Subcutaneous preadipocyte (primary cell): ENCODE results near the gene TRIM22. TPM values are rescaled to one million over a fixed set of nuclear protein-coding genes. Genes with fewer than 3 reads are reported as not detected.

ENCODE experiments used
- total RNA-seq: library from RNA; depleted of rRNA; stranded (reverse); fragments of >200 nt; gene quantifications from 2 replicates; pipeline ENCODE4 v1.2.3, GENCODE V29; 2012

TRIM22 gene
- 49.7 and 86.0 TPM in 2 replicates for total RNA-seq

GRCh38 chr11:5689551-5689983 lies at the start of gene TRIM22:
Gene TRIM22, plus strand, starts transcription at chr11:5689790. Its CDS starts 6,443 bp downstream, at chr11:5696233.

GRCh38 chr11:5684646-5685362 lies 4.8 kb upstream of the TRIM22 start, which contains the start of gene TRIM5:
Gene TRIM5, minus strand, starts transcription at chr11:5685074. Its CDS starts 4,897 bp downstream, at chr11:5680177.

GRCh38 chr11:5736396-5736795 lies 46.8 kb downstream of the TRIM22 start, which contains the start of gene OR56B1:
Gene OR56B1, plus strand, starts transcription at chr11:5736448. Its CDS starts 69 bp downstream, at chr11:5736517.

GRCh38 chr11:5753943-5754342 lies 64.4 kb downstream of the TRIM22 start, which contains the start of gene OR52N4:
Gene OR52N4, plus strand, starts transcription at chr11:5754243. Its CDS starts 498 bp downstream, at chr11:5754741.

Other genes starting within 250 kb of the TRIM22 start
- not detected in 2 replicates for gene OR51I1, start 248.3 kb upstream of the TRIM22 start, total RNA-seq
- not detected in 2 replicates for gene OR51I2, start 240.5 kb upstream of the TRIM22 start, total RNA-seq
- gene OR52D1, start 201.1 kb upstream of the TRIM22 start, total RNA-seq = not detected in 2 replicates
- not detected in 2 replicates for gene UBQLN3, start 179.8 kb upstream of the TRIM22 start, total RNA-seq
- gene UBQLNL, start 173.1 kb upstream of the TRIM22 start, total RNA-seq = not detected in 2 replicates
- not detected in 2 replicates for gene OR52H1, start 141.2 kb upstream of the TRIM22 start, total RNA-seq
- gene OR52B6, start 108.9 kb upstream of the TRIM22 start, total RNA-seq = not detected in 2 replicates
- gene TRIM6, start 93.2 kb upstream of the TRIM22 start, total RNA-seq = 2.0 and 2.6 TPM in 2 replicates
- gene TRIM34, start 64.8 kb upstream of the TRIM22 start, total RNA-seq = 4.7 and 5.9 TPM in 2 replicates
- 26.1 and 31.9 TPM in 2 replicates for gene TRIM5, start 4.7 kb upstream of the TRIM22 start, total RNA-seq
- gene OR56B1, start 46.7 kb downstream of the TRIM22 start, total RNA-seq = not detected in 2 replicates
- not detected in 2 replicates for gene OR52N4, start 64.5 kb downstream of the TRIM22 start, total RNA-seq
- gene OR52N5, start 93.6 kb downstream of the TRIM22 start, total RNA-seq = not detected in 2 replicates
- not detected in 2 replicates for gene OR52N1, start 101.5 kb downstream of the TRIM22 start, total RNA-seq
- gene OR52N2, start 119.1 kb downstream of the TRIM22 start, total RNA-seq = not detected in 2 replicates
- gene OR52E6, start 152.1 kb downstream of the TRIM22 start, total RNA-seq = not detected in 2 replicates
- not detected in 2 replicates for gene OR52E8, start 167.9 kb downstream of the TRIM22 start, total RNA-seq
- gene OR52E4, start 190.8 kb downstream of the TRIM22 start, total RNA-seq = not detected in 2 replicates
- not detected in 2 replicates for gene OR52E5, start 203.4 kb downstream of the TRIM22 start, total RNA-seq